IMR-90 (cell line): ENCODE data around the gene LCK. TPM values are rescaled to one million over a fixed set of nuclear protein-coding genes. Genes with fewer than 3 reads are reported as not detected.

Source experiments
- ATAC-seq: fragments of 200-7000 bp; cut with Tn5 transposase; 2 replicates; pipeline ENCODE4 v1.9.1; 2020; ENCODE audit warnings: low read depth, mild to moderate bottlenecking, moderate library complexity
- BruUV-seq: library from RNA; stranded (reverse); fragments of 400-500 nt; replicated peaks from 2 replicates; lab custom pipeline; 2021; lab: Mats Ljungman, UMichigan
- CTCF ChIA-PET: fragments of 300-600 bp; formaldehyde crosslinking; extraction: SDS; loops from one replicate; lab custom pipeline; 2021; ENCODE audit warnings: antibody characterized with exemption; lab: Yijun Ruan, JAX
- POLR2A ChIA-PET: fragments of 300-600 bp; sonication (Branson Sonifier 250); formaldehyde crosslinking; loops from one replicate; lab custom pipeline; 2022; ENCODE audit warnings: antibody characterized with exemption; ENCODE audit not compliant: unreplicated experiment; lab: Charles Lee
- DNase-seq: peaks from one replicate; pipeline ENCODE4 v3.0.0; 2013
- H2AFZ ChIP-seq: replicated peaks from 2 replicates; pipeline ENCODE3; 2013; ENCODE audit warnings: low read length, mild to moderate bottlenecking; ENCODE audit not compliant: poor library complexity
- H2AK5ac ChIP-seq: 2 replicates; pipeline ENCODE4 v1.6.1; 2013; ENCODE audit warnings: low read depth, low read length, inconsistent platforms
- H2AK9ac ChIP-seq: replicated peaks from 2 replicates; pipeline ENCODE3; 2013; ENCODE audit warnings: mild to moderate bottlenecking, low read depth, low read length, moderate library complexity; ENCODE audit not compliant: poor library complexity
- H2BK120ac ChIP-seq: 2 replicates; pipeline ENCODE4 v1.6.1; 2013; ENCODE audit warnings: low read depth, low read length, inconsistent platforms
- H2BK15ac ChIP-seq: 3 replicates; pipeline ENCODE4 v1.6.1; 2013; ENCODE audit warnings: low read depth, low read length, inconsistent platforms
- H2BK20ac ChIP-seq: 2 replicates; pipeline ENCODE4 v1.6.1; 2013; ENCODE audit warnings: low read depth, mild to moderate bottlenecking, inconsistent platforms, low read length, moderate library complexity
- H2BK5ac ChIP-seq: 2 replicates; pipeline ENCODE4 v1.6.1; 2013; ENCODE audit warnings: mild to moderate bottlenecking, low read depth, low read length, inconsistent platforms; ENCODE audit not compliant: poor library complexity, severe bottlenecking
- H3K14ac ChIP-seq: replicated peaks from 2 replicates; pipeline ENCODE4 v1.6.1; 2013; ENCODE audit warnings: low read depth, low read length, inconsistent platforms
- H3K18ac ChIP-seq: 2 replicates; pipeline ENCODE4 v1.6.1; 2013; ENCODE audit warnings: low read depth, low read length, control low read depth
- H3K23ac ChIP-seq: 2 replicates; pipeline ENCODE4 v1.6.1; 2013; ENCODE audit warnings: low read depth, low read length, inconsistent platforms
- H3K27ac ChIP-seq: 2 replicates; pipeline ENCODE4 v1.5.1; 2013; ENCODE audit warnings: mild to moderate bottlenecking, control low read depth, low read length; ENCODE audit not compliant: insufficient read depth
- H3K27me3 ChIP-seq: 2 replicates; pipeline ENCODE4 v1.6.1; 2013; ENCODE audit warnings: low read length; ENCODE audit not compliant: control insufficient read depth, insufficient read depth
- H3K36me3 ChIP-seq: 2 replicates; pipeline ENCODE4 v1.6.1; 2013; ENCODE audit warnings: low read length, mixed read lengths; ENCODE audit not compliant: control insufficient read depth, insufficient read depth
- H3K4ac ChIP-seq: 2 replicates; pipeline ENCODE4 v1.6.1; 2013; ENCODE audit warnings: low read depth, low read length, inconsistent platforms
- H3K4me1 ChIP-seq: 2 replicates; pipeline ENCODE4 v1.6.1; 2013; ENCODE audit warnings: low read length, mixed read lengths; ENCODE audit not compliant: control insufficient read depth, insufficient read depth
- H3K4me2 ChIP-seq: 2 replicates; pipeline ENCODE4 v1.6.1; 2013; ENCODE audit warnings: low read depth, mild to moderate bottlenecking, control low read depth, low read length, moderate library complexity
- H3K4me3 ChIP-seq: 2 replicates; pipeline ENCODE4 v1.5.1; 2013; ENCODE audit warnings: low read depth, mild to moderate bottlenecking, control low read depth, low read length, moderate library complexity; ENCODE audit not compliant: insufficient read depth
- H3K56ac ChIP-seq: 2 replicates; pipeline ENCODE4 v1.6.1; 2013; ENCODE audit warnings: low read length, inconsistent platforms; ENCODE audit not compliant: insufficient read depth; ENCODE audit errors: extremely low read depth
- H3K79me1 ChIP-seq, 2 experiments: 2 replicates each; pipeline ENCODE4 v1.6.1; 2013; ENCODE audit warnings: low read length in 2 of 2, inconsistent platforms in 1 of 2, low read depth in 1 of 2
- H3K9ac ChIP-seq: 2 replicates; pipeline ENCODE4 v1.6.1; 2013; ENCODE audit warnings: low read depth, low read length, control low read depth
- H3K9me1 ChIP-seq: 2 replicates; pipeline ENCODE4 v1.6.1; 2013; ENCODE audit warnings: low read length, inconsistent platforms; ENCODE audit not compliant: insufficient read depth
- H3K9me3 ChIP-seq: 2 replicates; pipeline ENCODE4 v1.6.1; 2013; ENCODE audit warnings: low read length; ENCODE audit not compliant: control insufficient read depth, insufficient read depth
- H4K20me1 ChIP-seq: 2 replicates; pipeline ENCODE4 v1.6.1; 2013; ENCODE audit warnings: low read length, inconsistent platforms; ENCODE audit not compliant: insufficient read depth
- H4K5ac ChIP-seq: 2 replicates; pipeline ENCODE4 v1.6.1; 2013; ENCODE audit warnings: mild to moderate bottlenecking, low read depth, low read length, control low read depth
- H4K8ac ChIP-seq, 2 experiments: 2 replicates each; pipeline ENCODE4 v1.6.1; 2013; ENCODE audit warnings: low read depth in 2 of 2, low read length in 2 of 2, control low read depth in 1 of 2, inconsistent platforms in 1 of 2
- H4K91ac ChIP-seq: 2 replicates; pipeline ENCODE4 v1.6.1; 2013; ENCODE audit warnings: low read depth, low read length, inconsistent platforms; ENCODE audit not compliant: insufficient read depth
- BHLHE40 ChIP-seq: fragments of 150-350 bp; IDR thresholded peaks from 2 replicates; pipeline ENCODE4 v1.6.1; 2016; ENCODE audit warnings: mild to moderate bottlenecking, low read depth, low read length
- CEBPB ChIP-seq: IDR thresholded peaks from 2 replicates; pipeline ENCODE4 v1.6.1; 2012; ENCODE audit warnings: low read depth, low read length, improper control_type of control experiment
- CHD1 ChIP-seq: IDR thresholded peaks from 2 replicates; pipeline ENCODE4 v1.6.1; 2012; ENCODE audit warnings: low read depth, low read length, improper control_type of control experiment
- FOS ChIP-seq: fragments of 150-350 bp; IDR thresholded peaks from 2 replicates; pipeline ENCODE4 v1.6.1; 2016; ENCODE audit warnings: low read depth, low read length
- MAFK ChIP-seq: IDR thresholded peaks from 2 replicates; pipeline ENCODE4 v1.6.1; 2012; ENCODE audit warnings: low read depth, low read length, improper control_type of control experiment
- MAZ ChIP-seq: IDR thresholded peaks from 2 replicates; pipeline ENCODE4 v1.6.1; 2012; ENCODE audit warnings: low read depth, mild to moderate bottlenecking, low read length, improper control_type of control experiment, moderate library complexity, borderline replicate concordance
- NFE2L2 ChIP-seq: fragments of 150-350 bp; IDR thresholded peaks from 2 replicates; pipeline ENCODE4 v1.6.1; 2016; ENCODE audit warnings: low read depth, mild to moderate bottlenecking, low read length
- RAD21 ChIP-seq: IDR thresholded peaks from 2 replicates; pipeline ENCODE4 v1.6.1; 2012; ENCODE audit warnings: low read length, improper control_type of control experiment
- RCOR1 ChIP-seq: IDR thresholded peaks from 2 replicates; pipeline ENCODE4 v1.6.1; 2012; ENCODE audit warnings: mild to moderate bottlenecking, low read length, improper control_type of control experiment; ENCODE audit not compliant: insufficient replicate concordance
- RFX5 ChIP-seq: IDR thresholded peaks from 2 replicates; pipeline ENCODE4 v1.8.0; 2012; ENCODE audit warnings: low read depth, mild to moderate bottlenecking, low read length, moderate library complexity
- WGBS, 2 experiments: methylation state at CpG; one replicate each; pipeline versions ENCODE4 v1.1.5 to v1.1.7; 2013; ENCODE audit warnings: missing lambda C conversion rate in 2 of 2; ENCODE audit not compliant: insufficient read length in 1 of 2; ENCODE audit errors: extremely low coverage in 2 of 2; 5-methylcytosine and 5-hydroxymethylcytosine counted together
- dilution Hi-C: fragments of 300-500 bp; cut with HindIII; formaldehyde crosslinking; loops from one replicate; pipeline ENCODE4 v1.14.3; 2018; ENCODE audit warnings: low sequenced_read_pairs; ENCODE audit not compliant: unreplicated experiment
- in situ Hi-C: fragments of 300-500 bp; cut with MboI; formaldehyde crosslinking; loops from 3 replicates; pipeline ENCODE4 v1.14.3; 2019; ENCODE audit warnings: low sequenced_read_pairs, inconsistent platforms, mixed read lengths
- intact Hi-C: fragments of 100-400 bp; cut with micrococcal nuclease; formaldehyde crosslinking; loops from 2 replicates; pipeline ENCODE4 v1.10.0; 2022
- polyA plus RNA-seq, 3 experiments: library from polyadenylated mRNA; depleted of rRNA; stranded (reverse); fragments of >200 nt; gene quantifications; 2 replicates each; pipeline ENCODE4 v1.2.3, GENCODE V29; 2012; ENCODE audit warnings: low replicate concordance in 1 of 3
- total RNA-seq: library from RNA; depleted of rRNA; stranded (reverse); fragments of >200 nt; gene quantifications from 2 replicates; pipeline ENCODE4 v1.2.3, GENCODE V29; 2012
- TF ChIP-seq, protein P1 (sequence below): conservative IDR thresholded peaks from 2 replicates; pipeline ENCODE4 v1.5.1; 2012; ENCODE audit warnings: mild to moderate bottlenecking, low read depth, low read length, improper control_type of control experiment
- TF ChIP-seq, protein P2 (sequence below): fragments of 150-350 bp; IDR thresholded peaks from 2 replicates; pipeline ENCODE4 v1.6.1; 2016; ENCODE audit warnings: low read depth, mild to moderate bottlenecking, low read length, moderate library complexity, borderline replicate concordance

LCK gene
- total and polyA plus RNA-seq, 2 of the 4 experiments (the other 2 are of a cell fraction): not detected

- peak overlapping the region; percentile 96 for H2AK9ac ChIP-seq
- no peak overlapping the region for H3K14ac ChIP-seq
- H2AFZ ChIP-seq: peak overlapping the region; percentile 99
- 17% methylated on average over 2 of the region's 26 CpGs; no CpG with 5 or more reads in 1 of the 2 experiments for WGBS, 2 experiments
- peaks cover 13% of the 10 kb centered on the region for H3K4me1 ChIP-seq
- POLR2A ChIA-PET: no interaction called here
- no peak overlapping the region for H2BK15ac ChIP-seq
- CTCF ChIA-PET: interaction anchor here (0.6 to 1.9 kb wide), 2 partner anchors 11 to 201 kb away, joined by 5 to 7 read pairs; no protein-coding TSS in a partner anchor
- H2BK5ac ChIP-seq: no peak overlapping the region
- H3K4ac ChIP-seq: no peak overlapping the region
- H3K79me1 ChIP-seq: peaks cover 11 to 40% of the 10 kb centered on the region in 2 experiments
- TF ChIP-seq FOS: no peak
- no peak for TF ChIP-seq MAFK
- no peak for TF ChIP-seq BHLHE40
- no peak for TF ChIP-seq NFE2L2
- no peak for TF ChIP-seq CEBPB
- no peak for TF ChIP-seq RFX5
- TF ChIP-seq CHD1: no peak
- TF ChIP-seq, protein P1, sequence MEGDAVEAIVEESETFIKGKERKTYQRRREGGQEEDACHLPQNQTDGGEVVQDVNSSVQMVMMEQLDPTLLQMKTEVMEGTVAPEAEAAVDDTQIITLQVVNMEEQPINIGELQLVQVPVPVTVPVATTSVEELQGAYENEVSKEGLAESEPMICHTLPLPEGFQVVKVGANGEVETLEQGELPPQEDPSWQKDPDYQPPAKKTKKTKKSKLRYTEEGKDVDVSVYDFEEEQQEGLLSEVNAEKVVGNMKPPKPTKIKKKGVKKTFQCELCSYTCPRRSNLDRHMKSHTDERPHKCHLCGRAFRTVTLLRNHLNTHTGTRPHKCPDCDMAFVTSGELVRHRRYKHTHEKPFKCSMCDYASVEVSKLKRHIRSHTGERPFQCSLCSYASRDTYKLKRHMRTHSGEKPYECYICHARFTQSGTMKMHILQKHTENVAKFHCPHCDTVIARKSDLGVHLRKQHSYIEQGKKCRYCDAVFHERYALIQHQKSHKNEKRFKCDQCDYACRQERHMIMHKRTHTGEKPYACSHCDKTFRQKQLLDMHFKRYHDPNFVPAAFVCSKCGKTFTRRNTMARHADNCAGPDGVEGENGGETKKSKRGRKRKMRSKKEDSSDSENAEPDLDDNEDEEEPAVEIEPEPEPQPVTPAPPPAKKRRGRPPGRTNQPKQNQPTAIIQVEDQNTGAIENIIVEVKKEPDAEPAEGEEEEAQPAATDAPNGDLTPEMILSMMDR: no peak
- TF ChIP-seq RCOR1: no peak
- TF ChIP-seq MAZ: no peak
- TF ChIP-seq, protein P2, sequence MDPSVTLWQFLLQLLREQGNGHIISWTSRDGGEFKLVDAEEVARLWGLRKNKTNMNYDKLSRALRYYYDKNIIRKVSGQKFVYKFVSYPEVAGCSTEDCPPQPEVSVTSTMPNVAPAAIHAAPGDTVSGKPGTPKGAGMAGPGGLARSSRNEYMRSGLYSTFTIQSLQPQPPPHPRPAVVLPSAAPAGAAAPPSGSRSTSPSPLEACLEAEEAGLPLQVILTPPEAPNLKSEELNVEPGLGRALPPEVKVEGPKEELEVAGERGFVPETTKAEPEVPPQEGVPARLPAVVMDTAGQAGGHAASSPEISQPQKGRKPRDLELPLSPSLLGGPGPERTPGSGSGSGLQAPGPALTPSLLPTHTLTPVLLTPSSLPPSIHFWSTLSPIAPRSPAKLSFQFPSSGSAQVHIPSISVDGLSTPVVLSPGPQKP: no peak
- no peak for TF ChIP-seq RAD21
- no peak overlapping the region for H3K23ac ChIP-seq
- no peaks in the 10 kb centered on the region for H3K9me3 ChIP-seq
- H2AK5ac ChIP-seq: 0 out of 2 replicates have a peak overlapping the region, but pooled peaks have one; percentile 47
- no peak overlapping the region for H2BK120ac ChIP-seq
- in situ Hi-C loops: no loop called here
- peak overlapping the region; percentile 85 for H3K4me2 ChIP-seq
- H3K9me1 ChIP-seq: peaks cover 14% of the 10 kb centered on the region; the same call in 1 of the 2 replicates
- H2BK20ac ChIP-seq: no peak overlapping the region
- dilution Hi-C loops: no loop called here
- BruUV-seq: no TSS peak
- H3K4me3 ChIP-seq: peak overlapping the region; percentile 59
- peak overlapping the region; percentile 54 to 81; a peak in 2 of 4 replicates for H4K8ac ChIP-seq
- no peaks in the 10 kb centered on the region for H3K27me3 ChIP-seq
- no peak overlapping the region for H3K18ac ChIP-seq
- no peak overlapping the region for H3K56ac ChIP-seq
- H3K9ac ChIP-seq: no peak overlapping the region; the same call in 1 of the 2 replicates
- ATAC-seq (no peak), DNase-seq (no peak)
- peaks cover 3% of the 10 kb centered on the region; the same call in 1 of the 2 replicates for H3K36me3 ChIP-seq
- H4K5ac ChIP-seq: no peak overlapping the region
- no peak overlapping the region; the same call in 1 of the 2 replicates for H3K27ac ChIP-seq
- H4K20me1 ChIP-seq: no peaks in the 10 kb centered on the region
- intact Hi-C loops: no loop called here
- no peak overlapping the region for H4K91ac ChIP-seq
Measured at GRCh38 chr1:32204943-32205361, 46.1 kb upstream of the LCK start.
